ENCODE results near the gene ADAMTS14.

Gene ADAMTS14

DNA sequence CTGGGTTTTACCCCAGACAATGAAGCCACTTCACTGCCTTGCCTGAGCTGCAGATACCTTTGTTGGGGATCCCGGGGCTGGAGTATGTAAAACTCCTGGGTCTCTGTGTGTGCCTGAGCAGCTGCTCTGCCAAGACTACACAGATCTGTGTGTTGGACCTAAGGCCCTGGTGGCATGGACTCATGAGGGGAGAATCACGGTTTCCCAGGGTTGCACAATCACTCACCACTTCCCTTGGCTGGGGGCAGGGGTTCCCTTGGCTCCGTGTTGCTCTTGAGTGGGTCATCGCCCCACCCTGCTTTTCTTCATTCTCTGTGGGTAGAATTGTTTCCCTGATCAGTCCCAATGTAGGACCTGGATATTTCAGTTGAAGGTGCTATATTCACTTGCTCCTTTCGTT is 126.8 kb downstream of the ADAMTS14 start:
- no peak overlapping the region for H3K4me3 ChIP-seq (replicated peaks; ENCODE audit: low read depth, low read length)
- TF ChIP-seq, protein P1, sequence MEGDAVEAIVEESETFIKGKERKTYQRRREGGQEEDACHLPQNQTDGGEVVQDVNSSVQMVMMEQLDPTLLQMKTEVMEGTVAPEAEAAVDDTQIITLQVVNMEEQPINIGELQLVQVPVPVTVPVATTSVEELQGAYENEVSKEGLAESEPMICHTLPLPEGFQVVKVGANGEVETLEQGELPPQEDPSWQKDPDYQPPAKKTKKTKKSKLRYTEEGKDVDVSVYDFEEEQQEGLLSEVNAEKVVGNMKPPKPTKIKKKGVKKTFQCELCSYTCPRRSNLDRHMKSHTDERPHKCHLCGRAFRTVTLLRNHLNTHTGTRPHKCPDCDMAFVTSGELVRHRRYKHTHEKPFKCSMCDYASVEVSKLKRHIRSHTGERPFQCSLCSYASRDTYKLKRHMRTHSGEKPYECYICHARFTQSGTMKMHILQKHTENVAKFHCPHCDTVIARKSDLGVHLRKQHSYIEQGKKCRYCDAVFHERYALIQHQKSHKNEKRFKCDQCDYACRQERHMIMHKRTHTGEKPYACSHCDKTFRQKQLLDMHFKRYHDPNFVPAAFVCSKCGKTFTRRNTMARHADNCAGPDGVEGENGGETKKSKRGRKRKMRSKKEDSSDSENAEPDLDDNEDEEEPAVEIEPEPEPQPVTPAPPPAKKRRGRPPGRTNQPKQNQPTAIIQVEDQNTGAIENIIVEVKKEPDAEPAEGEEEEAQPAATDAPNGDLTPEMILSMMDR (IDR thresholded peaks at IDR 0.05; ENCODE audit: low read length, missing control alignments) = no peak
- DNase-seq (ENCODE audit: low read depth) = no peak

DNA sequence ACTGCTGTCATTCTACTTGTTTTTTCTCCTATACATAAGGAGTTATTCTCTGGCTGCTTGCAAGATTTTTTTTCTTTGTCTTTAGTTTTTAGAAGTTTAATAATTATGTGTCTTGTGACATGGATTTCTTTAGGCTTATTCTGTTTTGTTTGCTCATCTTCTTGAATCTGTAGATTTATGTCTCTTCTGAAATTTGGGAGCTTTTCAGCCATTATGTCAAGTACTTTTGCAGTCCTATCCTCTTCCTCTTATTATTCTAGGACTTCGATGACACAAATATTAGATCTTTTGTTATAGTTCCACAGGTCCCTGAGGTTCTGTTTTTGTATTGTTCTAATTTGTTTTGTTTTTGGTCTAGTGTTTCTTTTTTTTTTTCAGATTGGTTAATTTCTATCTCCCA is 129.5 kb downstream of the ADAMTS14 start:
- DNase-seq (ENCODE audit: low read depth) = no peak
- H3K4me3 ChIP-seq (replicated peaks; ENCODE audit: low read depth, low read length) = no peak overlapping the region
- TF ChIP-seq, protein P1 (IDR thresholded peaks at IDR 0.05; ENCODE audit: low read length, missing control alignments) = no peak

DNA sequence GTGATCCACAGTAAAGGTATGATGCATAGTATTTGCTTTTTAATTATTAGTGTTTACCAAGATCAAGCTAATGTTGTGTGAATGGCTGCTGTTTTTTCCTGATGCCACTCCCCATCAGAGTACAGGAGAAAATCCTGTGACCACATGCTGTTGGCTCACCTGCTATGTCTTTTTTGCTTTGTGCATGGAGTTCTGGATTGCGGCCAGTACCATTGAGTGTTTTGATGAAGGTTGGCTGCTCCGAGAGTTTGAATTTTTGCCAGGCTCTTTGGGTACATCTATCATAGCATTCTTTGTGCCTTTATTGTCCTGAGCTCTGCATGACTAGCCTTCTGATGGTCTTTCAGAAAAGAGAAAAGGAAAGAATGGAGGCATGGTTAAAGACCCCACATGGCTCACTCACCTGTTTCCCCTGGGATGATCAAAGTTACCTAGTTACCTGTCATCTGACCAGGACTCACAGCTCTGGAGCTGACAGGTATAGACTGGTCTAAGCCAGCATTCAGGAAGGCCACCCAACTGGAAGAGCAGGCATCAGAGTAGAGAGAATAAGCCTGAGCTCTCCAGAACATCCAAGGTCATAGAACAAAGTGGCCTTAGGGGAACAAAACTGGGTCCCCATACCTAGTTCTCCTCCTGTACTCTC is 131.6 kb downstream of the ADAMTS14 start:
- H3K4me3 ChIP-seq (replicated peaks; ENCODE audit: low read depth, low read length) = no peak overlapping the region
- DNase-seq (ENCODE audit: low read depth) = no peak
- TF ChIP-seq, protein P1 (IDR thresholded peaks at IDR 0.05; ENCODE audit: low read length, missing control alignments) = no peak

GRCh38 chr10:70804421-70804808 is 132.1 kb downstream of the ADAMTS14 start:
- no peak for DNase-seq (ENCODE audit: low read depth)
- TF ChIP-seq, protein P1 (IDR thresholded peaks at IDR 0.05; ENCODE audit: low read length, missing control alignments) = no peak
- no peak overlapping the region for H3K4me3 ChIP-seq (replicated peaks; ENCODE audit: low read depth, low read length)

DNA sequence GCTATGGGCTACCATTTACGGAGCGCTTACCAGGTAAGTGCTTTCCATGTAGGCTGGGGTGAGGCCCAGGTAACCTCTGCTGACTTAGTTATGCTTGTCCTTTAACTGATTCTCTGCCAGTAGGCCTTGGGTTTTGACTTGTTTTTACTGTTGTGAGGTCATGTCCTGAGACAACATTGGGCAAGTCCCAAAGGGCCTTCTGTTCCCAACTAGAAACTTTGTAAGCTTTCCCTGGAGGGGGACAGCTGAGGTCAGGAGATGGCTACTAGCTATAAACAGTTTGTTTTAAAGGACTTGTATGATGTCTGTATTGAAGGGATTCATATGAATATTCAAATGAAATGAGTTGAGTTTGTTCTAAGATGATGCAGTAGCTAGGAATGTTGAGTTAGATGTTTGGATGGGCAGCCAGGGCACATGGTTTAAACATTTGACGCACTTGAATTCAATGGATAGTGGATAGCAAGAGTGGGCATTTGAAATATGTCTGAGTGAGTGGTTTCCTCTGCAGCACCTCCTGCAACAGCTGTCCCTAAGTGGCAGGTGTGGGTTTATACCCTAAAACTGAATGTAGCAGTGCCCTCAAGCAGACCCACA is 133.4 kb downstream of the ADAMTS14 start:
- no peak for DNase-seq (ENCODE audit: low read depth)
- TF ChIP-seq, protein P1 (IDR thresholded peaks at IDR 0.05; ENCODE audit: low read length, missing control alignments) = no peak
- no peak overlapping the region for H3K4me3 ChIP-seq (replicated peaks; ENCODE audit: low read depth, low read length)

DNA sequence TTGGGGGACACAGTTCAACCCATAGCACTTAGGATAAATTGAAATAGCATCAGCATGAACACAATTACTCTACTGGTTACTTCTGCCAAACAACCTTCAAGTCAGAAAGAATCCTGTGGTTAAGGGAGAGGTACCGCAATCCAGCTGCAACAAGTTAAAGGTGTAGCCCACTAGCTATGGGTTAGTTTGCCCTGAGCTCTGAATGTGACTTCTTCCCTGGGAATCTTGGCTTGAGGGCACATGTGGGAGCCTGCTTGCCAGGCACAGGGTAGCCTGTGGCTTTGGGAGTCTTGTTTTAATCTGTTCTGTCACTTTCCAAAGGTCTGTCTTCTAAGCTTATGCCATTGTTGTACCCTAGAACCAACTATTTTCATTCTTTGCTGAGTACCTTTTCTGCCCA is 134.5 kb downstream of the ADAMTS14 start:
- TF ChIP-seq, protein P1 (IDR thresholded peaks at IDR 0.05; ENCODE audit: low read length, missing control alignments) = no peak
- no peak overlapping the region for H3K4me3 ChIP-seq (replicated peaks; ENCODE audit: low read depth, low read length)
- DNase-seq (ENCODE audit: low read depth) = no peak

DNA sequence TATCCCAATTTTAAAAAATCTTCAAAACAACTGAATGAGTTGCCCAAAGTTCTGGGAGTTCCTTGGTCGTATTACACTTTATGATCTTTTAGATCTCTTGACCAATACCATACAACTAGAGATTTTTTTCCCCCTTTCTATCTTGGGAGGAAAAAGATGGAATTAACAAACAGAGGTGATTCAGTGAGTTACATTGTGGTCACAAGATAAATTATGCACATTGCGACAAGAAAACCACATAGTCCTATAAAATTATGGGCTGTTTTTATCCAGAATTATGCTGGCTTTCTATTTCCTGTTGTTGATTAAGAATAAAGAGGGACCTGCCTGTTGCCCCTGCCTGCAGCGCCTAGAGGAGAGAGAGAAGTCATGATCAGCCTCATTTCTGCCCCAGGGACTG is 135.2 kb downstream of the ADAMTS14 start:
- no peak for DNase-seq (ENCODE audit: low read depth)
- H3K4me3 ChIP-seq (replicated peaks; ENCODE audit: low read depth, low read length) = no peak overlapping the region
- TF ChIP-seq, protein P1 (IDR thresholded peaks at IDR 0.05; ENCODE audit: low read length, missing control alignments) = no peak
